ENCODE results near the gene ACER3. TPM values are rescaled to one million over a fixed set of nuclear protein-coding genes. Genes with fewer than 3 reads are reported as not detected.

Gene ACER3
- total RNA-seq, 4 donors from 2014 or later = 6.5 to 58.9 (median 27.4) TPM

- Histone ChIP-seq H3K4me1 (no peaks in the 10 kb centered on the region), H3K4me3 (no peak overlapping the region), H3K9me3 (no peaks in the 10 kb centered on the region), H3K27ac (no peak overlapping the region), H3K36me3 (no peaks in the 10 kb centered on the region), H3K27me3 (peaks cover 0 to 4% of the 10 kb centered on the region in 2 donors)
- TF ChIP-seq CTCF (IDR thresholded peaks at IDR 0.05) (no peak), POLR2A (IDR thresholded peaks at IDR 0.05) (no peak)
- intact Hi-C loops (cut with DNase I; ENCODE audit: low total_unique reads) = no loop called here
- DNase-seq = no peak
These were observed 170.2 kb downstream of the ACER3 start for GRCh38 chr11:77030834-77031414.

- Histone ChIP-seq H3K36me3 (no peaks in the 10 kb centered on the region), H3K27ac (no peak overlapping the region), H3K4me1 (no peaks in the 10 kb centered on the region), H3K9me3 (no peaks in the 10 kb centered on the region), H3K27me3 (peaks cover 0 to 4% of the 10 kb centered on the region in 2 donors), H3K4me3 (no peak overlapping the region)
- no peak for TF ChIP-seq POLR2A (IDR thresholded peaks at IDR 0.05)
- TF ChIP-seq CTCF (IDR thresholded peaks at IDR 0.05) = no peak
- intact Hi-C loops (cut with DNase I; ENCODE audit: low total_unique reads) = no loop called here
- no peak for DNase-seq
These were observed 170.9 kb downstream of the ACER3 start for GRCh38 chr11:77031599-77031998.

GRCh38 chr11:77035039-77035438 lies 174.3 kb downstream of the ACER3 start:
- H3K4me1 ChIP-seq = peaks cover 0 to 4% of the 10 kb centered on the region in 2 donors
- TF ChIP-seq POLR2A (IDR thresholded peaks at IDR 0.05) = no peak
- no peak for TF ChIP-seq CTCF (IDR thresholded peaks at IDR 0.05)
- H3K27me3 ChIP-seq = peaks cover under 1 to 4% of the 10 kb centered on the region in 2 donors
- no peaks in the 10 kb centered on the region for H3K36me3 ChIP-seq
- DNase-seq = no peak
- H3K4me3 ChIP-seq = no peak overlapping the region
- intact Hi-C loops (cut with DNase I; ENCODE audit: low total_unique reads) = no loop called here
- no peak overlapping the region for H3K27ac ChIP-seq
- H3K9me3 ChIP-seq = no peaks in the 10 kb centered on the region

- intact Hi-C loops (cut with DNase I; ENCODE audit: low total_unique reads) = no loop called here
- TF ChIP-seq CTCF (IDR thresholded peaks at IDR 0.05) (no peak), POLR2A (IDR thresholded peaks at IDR 0.05) (no peak)
- Histone ChIP-seq H3K27ac (no peak overlapping the region), H3K36me3 (no peaks in the 10 kb centered on the region), H3K4me1 (peaks cover 0 to 6% of the 10 kb centered on the region in 2 donors), H3K4me3 (no peak overlapping the region), H3K27me3 (peaks cover 4 to 5% of the 10 kb centered on the region in 2 donors), H3K9me3 (no peaks in the 10 kb centered on the region)
- no peak for DNase-seq
These were observed 174.9 kb downstream of the ACER3 start for GRCh38 chr11:77035580-77035979.

GRCh38 chr11:77036398-77036797 lies 175.7 kb downstream of the ACER3 start:
- intact Hi-C loops (cut with DNase I; ENCODE audit: low total_unique reads) = no loop called here

More at GRCh38 chr11:77036398-77036797, 175.7 kb downstream of the ACER3 start:
- peaks cover 0 to 5% of the 10 kb centered on the region in 2 donors for H3K27me3 ChIP-seq
- H3K9me3 ChIP-seq = no peaks in the 10 kb centered on the region
- H3K4me3 ChIP-seq = no peak overlapping the region
- DNase-seq = no peak
- no peak overlapping the region for H3K27ac ChIP-seq
- H3K4me1 ChIP-seq = peaks cover 0 to 6% of the 10 kb centered on the region in 2 donors
- no peak for TF ChIP-seq POLR2A (IDR thresholded peaks at IDR 0.05)
- no peak for TF ChIP-seq CTCF (IDR thresholded peaks at IDR 0.05)
- no peaks in the 10 kb centered on the region for H3K36me3 ChIP-seq
